Measurements from ENCODE around the gene PTPRG. TPM values are rescaled to one million over a fixed set of nuclear protein-coding genes. Genes with fewer than 3 reads are reported as not detected.

Gene PTPRG
- total and polyA plus RNA-seq, 8 donors, result 50.9 to 88.4 (median 54.4) TPM

- H3K4me1 ChIP-seq, result peaks cover 0 to 5% of the 10 kb centered on the region in 2 donors
- no peaks in the 10 kb centered on the region for H3K27me3 ChIP-seq
- no peak for DNase-seq
- H3K4me3 ChIP-seq, result no peak overlapping the region
- intact Hi-C loops (cut with DNase I), result no loop called here
- no peak for TF ChIP-seq CTCF (IDR thresholded peaks at IDR 0.05)
- H3K36me3 ChIP-seq, result no peaks in the 10 kb centered on the region
- H3K27ac ChIP-seq, result no peak overlapping the region
- H3K9me3 ChIP-seq, result no peaks in the 10 kb centered on the region
- ATAC-seq, result no peak
Measured at GRCh38 chr3:61668317-61668864, 107.0 kb downstream of the PTPRG start.

GRCh38 chr3:61669203-61669602, 107.8 kb downstream of the PTPRG start:
- no peak for DNase-seq
- Histone ChIP-seq H3K9me3 (no peaks in the 10 kb centered on the region), H3K27me3 (no peaks in the 10 kb centered on the region), H3K36me3 (no peaks in the 10 kb centered on the region), H3K4me3 (no peak overlapping the region), H3K27ac (no peak overlapping the region), H3K4me1 (peaks cover 0 to 5% of the 10 kb centered on the region in 2 donors)
- intact Hi-C loops (cut with DNase I), result no loop called here
- ATAC-seq, result no peak
- no peak for TF ChIP-seq CTCF (IDR thresholded peaks at IDR 0.05)

GRCh38 chr3:61669668-61670299, 108.4 kb downstream of the PTPRG start:
- ATAC-seq (no peak), DNase-seq (no peak)
- no peaks in the 10 kb centered on the region for H3K9me3 ChIP-seq
- no peaks in the 10 kb centered on the region for H3K36me3 ChIP-seq
- peaks cover 0 to 5% of the 10 kb centered on the region in 2 donors for H3K4me1 ChIP-seq
- H3K27me3 ChIP-seq, result no peaks in the 10 kb centered on the region
- no peak overlapping the region for H3K4me3 ChIP-seq
- no peak for TF ChIP-seq CTCF (IDR thresholded peaks at IDR 0.05)
- intact Hi-C loops (cut with DNase I), result no loop called here
- H3K27ac ChIP-seq, result no peak overlapping the region

GRCh38 chr3:61673651-61674050, 112.3 kb downstream of the PTPRG start:
- no peak overlapping the region for H3K27ac ChIP-seq

GRCh38 chr3:61674596-61674995, 113.2 kb downstream of the PTPRG start:
- no peak for TF ChIP-seq CTCF (IDR thresholded peaks at IDR 0.05)
- H3K27ac ChIP-seq, result no peak overlapping the region
- H3K27me3 ChIP-seq, result no peaks in the 10 kb centered on the region
- DNase-seq (no peak), ATAC-seq (no peak)
- H3K9me3 ChIP-seq, result no peaks in the 10 kb centered on the region
- intact Hi-C loops (cut with DNase I), result no loop called here
- H3K36me3 ChIP-seq, result no peaks in the 10 kb centered on the region
- no peak overlapping the region for H3K4me3 ChIP-seq
- no peaks in the 10 kb centered on the region for H3K4me1 ChIP-seq

More at GRCh38 chr3:61673651-61674050, 112.3 kb downstream of the PTPRG start:
- Histone ChIP-seq H3K27me3 (no peaks in the 10 kb centered on the region), H3K4me1 (no peaks in the 10 kb centered on the region), H3K36me3 (no peaks in the 10 kb centered on the region), H3K4me3 (no peak overlapping the region), H3K9me3 (no peaks in the 10 kb centered on the region)
- no peak for TF ChIP-seq CTCF (IDR thresholded peaks at IDR 0.05)
- ATAC-seq (no peak), DNase-seq (no peak)
- intact Hi-C loops (cut with DNase I), result no loop called here

Data from left lung (tissue), 10 donors.